Measurements from ENCODE around the gene SNRPD3.
A peak's percentile ranks its signal among the peaks of the same experiment; 100 is the strongest.

The SNRPD3 gene

DNA sequence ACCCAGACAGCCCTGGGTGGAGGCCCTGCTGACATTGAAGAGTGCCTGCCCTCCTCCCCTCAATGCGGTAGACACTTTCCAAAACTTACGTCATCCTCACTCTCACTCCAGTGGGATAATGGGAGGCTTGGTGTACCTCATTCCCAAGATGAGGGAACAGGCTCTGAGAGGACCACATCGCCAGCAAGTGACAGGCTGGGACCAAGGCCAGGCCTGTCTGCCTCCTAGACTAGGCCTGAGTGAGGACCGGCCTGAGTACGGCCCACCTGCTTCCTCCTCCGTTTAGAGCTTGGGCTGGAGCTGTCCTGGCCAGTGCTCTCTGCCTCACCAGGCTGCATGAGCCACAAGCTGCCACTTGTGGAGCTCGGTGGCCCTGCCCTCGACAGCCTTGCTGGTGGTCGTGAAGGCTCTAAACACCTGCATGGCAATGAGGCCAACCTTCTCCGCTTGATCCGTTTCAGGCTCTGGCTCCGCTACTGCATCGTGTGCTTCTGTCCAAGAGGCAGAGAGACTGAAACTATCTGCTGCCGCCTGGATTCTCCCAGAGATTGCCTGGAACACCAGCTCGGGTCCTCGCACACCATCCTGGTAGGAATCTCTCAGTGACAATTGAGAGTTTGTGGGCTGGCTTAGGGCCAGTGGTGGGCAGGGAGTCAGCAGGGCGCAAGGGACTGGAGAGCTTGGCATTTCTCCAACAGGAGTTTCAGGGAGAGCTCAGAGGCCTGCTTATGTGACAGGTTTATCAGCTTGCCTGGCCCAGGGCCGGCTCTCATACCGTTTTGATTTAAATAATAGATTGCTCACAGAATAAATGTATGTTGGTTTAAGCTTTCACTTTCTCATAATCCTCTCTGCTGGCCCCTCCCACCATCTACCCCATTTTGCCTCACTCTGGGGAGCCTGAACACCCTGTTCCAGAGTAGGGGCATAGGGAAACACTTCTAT is 27.7 kb downstream of the SNRPD3 start:
- no peak overlapping the region for H3K27ac ChIP-seq
- H3K36me3 ChIP-seq: peaks cover 2% of the 10 kb centered on the region
- H3K27me3 ChIP-seq: no peaks in the 10 kb centered on the region
- H3K4me2 ChIP-seq: no peak overlapping the region
- no peak overlapping the region for H3K9ac ChIP-seq
- no peak overlapping the region for H3K4me3 ChIP-seq
- H3K4me1 ChIP-seq: peaks cover 25% of the 10 kb centered on the region
- H3K9me3 ChIP-seq: no peaks in the 10 kb centered on the region
- H4K20me1 ChIP-seq: peaks cover 14% of the 10 kb centered on the region
- no peak for TF ChIP-seq Cebpa-rat (IDR thresholded peaks at IDR 0.05)

DNA sequence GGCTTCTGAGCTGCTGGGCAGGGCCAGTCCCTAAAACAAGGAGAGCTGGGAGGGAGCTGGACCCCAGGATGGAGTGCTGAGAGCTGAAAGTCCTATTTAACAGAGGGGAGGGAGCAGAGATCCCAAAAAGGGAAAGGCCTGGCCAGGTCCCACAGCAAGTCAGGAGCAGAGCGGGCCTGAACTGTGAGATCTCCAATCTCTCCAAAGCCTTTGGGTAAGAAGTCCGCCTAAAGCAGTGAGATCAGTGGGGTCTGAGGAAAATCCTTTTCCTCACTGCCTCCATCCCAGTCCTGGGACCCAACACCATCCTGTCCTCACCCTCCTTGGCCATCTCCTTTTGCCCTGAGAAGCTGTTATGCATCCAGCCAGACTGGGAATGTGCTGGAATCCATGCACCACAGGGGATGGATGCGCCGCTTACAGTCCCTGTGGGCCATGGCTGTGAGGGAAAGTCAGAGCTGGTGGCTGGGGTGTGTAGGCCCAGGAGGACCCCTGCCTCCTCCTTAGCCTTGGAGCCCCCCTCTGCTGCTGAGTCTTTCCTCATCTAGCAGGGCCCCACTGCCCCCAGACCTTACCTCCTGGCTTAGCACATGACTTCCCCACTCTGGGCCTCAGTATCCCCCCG is 28.5 kb downstream of the SNRPD3 start:
- no peak overlapping the region for H3K27ac ChIP-seq
- no peak overlapping the region for H3K4me3 ChIP-seq
- H3K9ac ChIP-seq: no peak overlapping the region
- H4K20me1 ChIP-seq: peaks cover 21% of the 10 kb centered on the region
- no peaks in the 10 kb centered on the region for H3K36me3 ChIP-seq
- TF ChIP-seq Cebpa-rat (IDR thresholded peaks at IDR 0.05): no peak
- peaks cover 33% of the 10 kb centered on the region for H3K4me1 ChIP-seq
- H3K4me2 ChIP-seq: no peak overlapping the region
- H3K9me3 ChIP-seq: no peaks in the 10 kb centered on the region
- no peaks in the 10 kb centered on the region for H3K27me3 ChIP-seq

DNA sequence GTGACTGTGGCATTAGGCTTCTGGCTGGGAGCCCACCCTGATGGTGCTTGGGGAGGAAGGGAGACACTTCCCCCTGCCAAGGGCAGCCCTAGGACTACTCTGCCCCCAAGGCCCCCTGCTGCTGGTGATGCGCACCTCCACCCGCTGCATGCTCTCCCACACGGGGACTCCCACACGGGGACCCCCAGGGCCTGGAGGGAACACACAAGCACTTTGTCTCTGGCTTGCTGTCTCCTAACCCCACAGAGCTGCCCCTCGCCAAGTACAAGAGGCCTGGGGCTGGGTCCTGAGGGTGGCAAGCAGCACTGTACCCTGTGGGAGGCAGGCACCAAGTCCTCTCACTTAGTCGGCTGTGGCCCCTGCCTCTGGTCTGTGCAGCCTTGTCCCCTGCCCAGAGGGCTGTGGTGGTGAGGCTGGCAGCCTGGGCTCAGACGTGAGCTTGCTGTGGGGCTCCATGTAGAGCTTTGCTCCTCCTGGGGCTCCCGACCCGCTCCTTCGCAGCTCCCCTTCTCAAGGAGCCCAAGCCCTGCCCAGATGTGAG is 29.1 kb downstream of the SNRPD3 start:
- Histone ChIP-seq H3K4me1 (peaks cover 37% of the 10 kb centered on the region), H3K27ac (no peak overlapping the region), H3K4me3 (no peak overlapping the region), H3K9ac (no peak overlapping the region), H3K4me2 (no peak overlapping the region), H3K36me3 (no peaks in the 10 kb centered on the region), H3K9me3 (no peaks in the 10 kb centered on the region), H4K20me1 (peaks cover 27% of the 10 kb centered on the region), H3K27me3 (no peaks in the 10 kb centered on the region)
- TF ChIP-seq Cebpa-rat (IDR thresholded peaks at IDR 0.05): no peak

DNA sequence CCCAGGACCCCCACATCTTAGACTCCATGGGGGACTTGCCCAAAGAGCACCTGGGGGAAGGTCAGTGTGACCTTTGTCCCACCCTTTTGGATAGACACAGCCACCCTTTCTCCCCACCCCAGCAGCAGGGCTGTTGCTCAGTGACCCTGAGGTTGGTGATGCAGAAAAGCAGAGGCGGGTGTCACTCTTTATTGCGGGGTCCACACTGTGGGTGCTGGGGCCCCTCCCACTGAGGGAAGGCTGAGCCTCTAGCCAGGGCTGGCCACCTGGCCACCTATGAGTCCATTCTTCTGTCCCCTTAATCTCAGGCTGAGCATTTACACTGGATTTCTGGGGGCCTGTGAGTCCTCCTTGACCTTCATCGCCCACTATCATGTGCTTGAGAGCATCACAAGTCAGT is 29.7 kb downstream of the SNRPD3 start:
- H4K20me1 ChIP-seq: peaks cover 29% of the 10 kb centered on the region
- H3K27me3 ChIP-seq: no peaks in the 10 kb centered on the region
- peak overlapping the region; percentile 30; the same call in 1 of the 2 replicates for H3K4me2 ChIP-seq
- no peak overlapping the region for H3K4me3 ChIP-seq
- H3K9ac ChIP-seq: no peak overlapping the region
- TF ChIP-seq Cebpa-rat (IDR thresholded peaks at IDR 0.05): no peak
- no peaks in the 10 kb centered on the region for H3K9me3 ChIP-seq
- peaks cover 37% of the 10 kb centered on the region for H3K4me1 ChIP-seq
- H3K36me3 ChIP-seq: no peaks in the 10 kb centered on the region
- H3K27ac ChIP-seq: no peak overlapping the region

DNA sequence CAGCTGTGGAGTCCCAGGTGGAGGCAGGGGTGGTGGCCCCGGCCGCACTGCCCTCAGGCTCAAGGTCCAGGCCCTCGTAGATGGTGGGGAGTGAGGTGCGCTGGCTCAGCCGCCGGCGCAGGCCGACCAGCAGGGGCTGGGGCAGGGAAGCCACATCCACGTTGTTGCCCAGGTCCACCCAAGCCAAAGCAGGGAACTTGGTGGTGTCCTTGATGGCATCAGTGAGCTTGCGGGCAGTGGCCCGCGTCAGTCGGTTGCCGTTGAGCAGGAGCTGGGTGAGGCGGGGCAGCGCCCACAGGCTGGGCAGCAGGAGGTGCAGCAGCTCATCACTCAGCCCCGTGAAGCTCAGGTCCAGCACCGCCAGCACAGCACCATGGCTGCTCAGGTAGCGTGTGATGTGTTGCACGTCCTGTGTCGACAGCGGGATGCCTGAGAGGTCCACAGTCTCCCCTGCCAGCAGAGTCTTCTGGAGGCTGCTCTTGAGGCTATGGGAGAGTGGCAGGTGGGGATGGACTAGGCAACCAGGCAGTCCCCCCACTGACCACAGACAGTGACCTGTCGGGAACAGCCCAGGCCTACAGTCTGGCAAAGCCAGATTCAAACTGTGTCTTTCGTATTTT is 30.2 kb downstream of the SNRPD3 start:
- Histone ChIP-seq H3K36me3 (no peaks in the 10 kb centered on the region), H3K27me3 (no peaks in the 10 kb centered on the region; the same call in 1 of the 2 replicates), H3K4me3 (no peak overlapping the region), H3K9me3 (no peaks in the 10 kb centered on the region), H3K9ac (no peak overlapping the region), H3K27ac (no peak overlapping the region), H4K20me1 (peaks cover 35% of the 10 kb centered on the region), H3K4me2 (peak overlapping the region; percentile 30), H3K4me1 (peaks cover 37% of the 10 kb centered on the region)
- TF ChIP-seq Cebpa-rat (IDR thresholded peaks at IDR 0.05): no peak

DNA sequence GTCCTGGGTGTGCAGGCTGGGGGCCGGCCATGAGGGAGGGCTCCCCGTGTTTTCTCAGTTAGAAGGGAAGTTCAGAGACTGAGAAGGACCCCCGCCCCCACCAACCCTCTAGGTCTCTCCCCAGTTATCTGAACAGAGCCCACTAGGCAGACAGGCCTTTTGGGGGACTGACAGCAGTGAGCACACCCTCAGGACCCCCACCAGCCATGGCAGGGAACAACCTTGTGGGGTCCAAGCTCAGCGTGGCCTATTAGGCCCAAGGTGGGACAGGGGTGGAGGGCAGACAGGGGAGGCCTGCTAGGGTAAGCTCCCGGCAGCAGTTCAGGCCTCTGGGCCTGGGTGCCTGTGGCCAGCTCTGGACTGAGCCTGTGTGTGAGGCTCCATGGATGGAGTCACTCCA is 31.5 kb downstream of the SNRPD3 start:
- H4K20me1 ChIP-seq: peaks cover 46% of the 10 kb centered on the region
- H3K9ac ChIP-seq: no peak overlapping the region
- no peak for TF ChIP-seq Cebpa-rat (IDR thresholded peaks at IDR 0.05)
- no peak overlapping the region for H3K4me3 ChIP-seq
- H3K27ac ChIP-seq: no peak overlapping the region
- peaks cover 11% of the 10 kb centered on the region for H3K27me3 ChIP-seq
- H3K4me1 ChIP-seq: peaks cover 40% of the 10 kb centered on the region
- no peaks in the 10 kb centered on the region for H3K36me3 ChIP-seq
- H3K9me3 ChIP-seq: no peaks in the 10 kb centered on the region
- H3K4me2 ChIP-seq: peak overlapping the region; percentile 84

DNA sequence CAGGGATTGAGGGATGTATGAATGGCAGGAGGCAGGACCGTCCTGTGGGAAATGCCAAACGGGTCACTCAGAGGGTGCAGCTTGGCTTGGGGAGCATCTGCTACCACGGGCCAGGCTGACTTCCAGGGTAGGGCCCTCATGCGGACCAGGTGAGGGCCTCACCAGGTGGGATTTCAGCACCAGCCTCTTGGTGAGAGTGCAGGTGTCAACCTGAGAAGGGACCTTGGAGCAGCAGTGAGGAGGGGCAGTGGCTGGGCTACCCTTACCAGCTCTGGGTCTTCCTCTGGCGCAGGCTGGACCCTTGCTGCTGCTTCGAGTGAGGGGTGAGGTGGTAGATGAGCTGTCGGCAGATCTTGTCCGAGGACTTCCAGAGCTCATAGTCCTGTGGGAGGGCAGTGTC is 32.1 kb downstream of the SNRPD3 start:
- H4K20me1 ChIP-seq: peaks cover 46% of the 10 kb centered on the region
- H3K4me3 ChIP-seq: no peak overlapping the region
- H3K9me3 ChIP-seq: no peaks in the 10 kb centered on the region
- no peaks in the 10 kb centered on the region for H3K36me3 ChIP-seq
- peaks cover 47% of the 10 kb centered on the region for H3K4me1 ChIP-seq
- peak overlapping the region; percentile 84 for H3K4me2 ChIP-seq
- H3K9ac ChIP-seq: 0 out of 2 replicates have a peak overlapping the region, but pooled peaks have one; percentile 5
- peaks cover 18% of the 10 kb centered on the region for H3K27me3 ChIP-seq
- TF ChIP-seq Cebpa-rat (IDR thresholded peaks at IDR 0.05): no peak
- H3K27ac ChIP-seq: peak overlapping the region; percentile 33; the same call in 1 of the 2 replicates

DNA sequence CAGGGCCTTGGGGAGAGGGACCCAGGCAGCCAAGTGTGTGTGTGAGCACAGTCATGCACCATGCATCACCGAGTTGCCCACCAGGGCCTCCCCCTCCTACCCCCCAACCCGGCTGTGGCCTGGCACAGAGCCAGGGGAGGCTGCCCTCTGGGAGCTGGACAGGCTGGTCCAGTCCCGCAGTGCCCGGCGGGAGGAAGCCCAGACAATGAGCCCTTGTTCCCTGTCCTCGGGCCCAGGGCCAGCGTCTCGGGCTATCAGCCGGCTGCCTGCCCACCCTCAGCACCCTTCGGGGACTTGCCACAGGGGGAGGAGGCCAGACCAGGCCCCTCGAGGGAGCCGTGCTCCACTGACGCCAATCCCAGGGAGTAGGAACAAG is 32.6 kb downstream of the SNRPD3 start:
- no peaks in the 10 kb centered on the region for H3K9me3 ChIP-seq
- no peak for TF ChIP-seq Cebpa-rat (IDR thresholded peaks at IDR 0.05)
- peak overlapping the region; percentile 33 for H3K27ac ChIP-seq
- H3K4me2 ChIP-seq: peak overlapping the region; percentile 84
- H3K36me3 ChIP-seq: no peaks in the 10 kb centered on the region
- H3K9ac ChIP-seq: peak overlapping the region; percentile 5; the same call in 1 of the 2 replicates
- H4K20me1 ChIP-seq: peaks cover 49% of the 10 kb centered on the region
- no peak overlapping the region for H3K4me3 ChIP-seq
- peaks cover 22% of the 10 kb centered on the region for H3K27me3 ChIP-seq
- H3K4me1 ChIP-seq: peaks cover 50% of the 10 kb centered on the region

DNA sequence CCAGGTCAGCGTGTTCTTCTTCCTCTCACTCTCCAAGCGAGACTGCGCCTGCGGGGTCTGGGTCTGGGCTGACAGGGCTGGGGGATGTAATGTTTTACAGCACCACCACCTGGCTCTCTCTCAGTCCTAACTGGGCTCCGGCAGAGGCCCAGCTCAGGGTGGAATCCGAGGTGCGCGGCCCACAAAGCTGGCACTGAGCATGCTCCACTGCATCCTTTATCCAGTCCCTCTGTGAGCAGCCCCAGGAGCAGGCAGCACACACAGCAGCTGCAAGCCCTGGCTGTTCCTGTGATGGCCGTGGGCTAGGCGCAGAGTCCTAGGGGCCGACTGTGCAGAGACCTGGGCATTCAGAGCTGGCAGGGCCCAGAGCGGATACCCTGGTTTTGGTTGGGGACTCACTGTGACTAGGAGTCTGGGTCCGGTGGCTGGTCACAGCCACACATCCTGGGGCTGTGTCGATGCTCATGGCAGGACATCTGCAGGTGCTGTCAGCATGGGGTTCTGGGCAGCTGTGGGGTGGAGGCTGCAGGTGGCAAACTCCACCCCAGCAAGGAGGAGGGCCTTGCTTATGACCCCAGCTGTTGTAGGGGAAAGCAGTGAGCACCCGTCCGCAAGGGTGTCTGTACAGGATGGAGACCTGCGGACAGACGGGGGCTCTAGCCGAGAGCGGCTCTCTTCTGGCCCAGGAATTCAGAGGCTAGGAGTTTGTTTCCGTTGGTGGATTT is 33.1 kb downstream of the SNRPD3 start:
- Histone ChIP-seq H3K9ac (peak overlapping the region; percentile 5; the same call in 1 of the 2 replicates), H3K27ac (peak overlapping the region; percentile 33), H4K20me1 (peaks cover 54% of the 10 kb centered on the region), H3K9me3 (no peaks in the 10 kb centered on the region), H3K27me3 (peaks cover 27% of the 10 kb centered on the region), H3K36me3 (no peaks in the 10 kb centered on the region), H3K4me1 (peaks cover 56% of the 10 kb centered on the region), H3K4me3 (no peak overlapping the region), H3K4me2 (peak overlapping the region; percentile 84)
- no peak for TF ChIP-seq Cebpa-rat (IDR thresholded peaks at IDR 0.05)
